HepG2 (cell line): Measurements from ENCODE around the gene UTS2R. TPM values are rescaled to one million over a fixed set of nuclear protein-coding genes. Genes with fewer than 3 reads are reported as not detected.

Experiments
- CBX5 ChIP-seq: sonication (generic); formaldehyde crosslinking; IDR thresholded peaks from 2 replicates; pipeline ENCODE4 v1.4.0; 2020; ENCODE audit warnings: missing genetic modification reagents, borderline replicate concordance
- HNF4A ChIP-seq: sonication (generic); formaldehyde crosslinking; IDR thresholded peaks from 2 replicates; pipeline ENCODE4 v1.4.0; 2020; ENCODE audit warnings: missing genetic modification reagents
- HOXD1 ChIP-seq: sonication (generic); formaldehyde crosslinking; IDR thresholded peaks from 2 replicates; pipeline ENCODE4 v1.5.0; 2020; ENCODE audit warnings: missing genetic modification reagents
- ZC3H13 ChIP-seq: sonication (generic); formaldehyde crosslinking; IDR thresholded peaks from 2 replicates; pipeline ENCODE4 v1.8.1; 2023; ENCODE audit warnings: mild to moderate bottlenecking, missing genetic modification reagents, moderate library complexity
- ZNF136 ChIP-seq: sonication (generic); formaldehyde crosslinking; IDR thresholded peaks from 2 replicates; pipeline ENCODE4 v1.8.1; 2022; ENCODE audit warnings: low read depth, mild to moderate bottlenecking, moderate library complexity, missing genetic modification reagents
- ZNF333 ChIP-seq: sonication (generic); formaldehyde crosslinking; IDR thresholded peaks from 2 replicates; pipeline ENCODE4 v1.4.0; 2020; ENCODE audit warnings: mild to moderate bottlenecking, missing genetic modification reagents, borderline replicate concordance
- ZNF749 ChIP-seq: sonication (generic); formaldehyde crosslinking; IDR thresholded peaks from 2 replicates; pipeline ENCODE4 v1.8.0; 2022; ENCODE audit warnings: mild to moderate bottlenecking, missing genetic modification reagents, moderate library complexity, borderline replicate concordance
- ZNF841 ChIP-seq: sonication (generic); formaldehyde crosslinking; IDR thresholded peaks from 2 replicates; pipeline ENCODE4 v1.8.1; 2023; ENCODE audit warnings: missing genetic modification reagents, borderline replicate concordance
- polyA plus RNA-seq, 8 experiments: library from polyadenylated mRNA; depleted of rRNA in 3 of 8; stranded (reverse) in 7 of 8; unstranded in 1 of 8; fragments of >200 nt; fragmentation: Illumina TruSeq in 4 of 8; extraction: Trizol in 4 of 8; gene quantifications; 2 replicates each; pipeline versions ENCODE4 v1.2.1 to v1.2.3, GENCODE V29; 2011 to 2016; ENCODE audit warnings: low read depth in 4 of 8, missing spikeins in 1 of 8, mixed read lengths in 1 of 8; ENCODE audit not compliant: insufficient read depth in 1 of 8
- total RNA-seq, 5 experiments: library from RNA; depleted of rRNA; stranded (reverse); fragments of >200 nt; fragmentation: Illumina TruSeq; extraction: Trizol; gene quantifications; 2 replicates each; pipeline ENCODE4 v1.2.3, GENCODE V29; 2016; ENCODE audit warnings: low read depth in 1 of 5
- TF ChIP-seq, protein P1 (sequence below): IDR thresholded peaks from 2 replicates; pipeline ENCODE4 v1.6.1; 2016; ENCODE audit warnings: mild to moderate bottlenecking
- TF ChIP-seq, protein P2 (sequence below): fragments of 450-650 bp; IDR thresholded peaks from 2 replicates; pipeline ENCODE4 v1.6.1; 2016
- TF ChIP-seq, protein P3 (sequence below): sonication (generic); formaldehyde crosslinking; IDR thresholded peaks from 2 replicates; pipeline ENCODE4 v1.4.0; 2020; ENCODE audit warnings: missing genetic modification reagents, borderline replicate concordance
- TF ChIP-seq, protein P4 (sequence below): sonication (generic); formaldehyde crosslinking; IDR thresholded peaks from 2 replicates; pipeline ENCODE4 v1.4.0; 2020; ENCODE audit warnings: missing genetic modification reagents, borderline replicate concordance
- TF ChIP-seq, protein P5 (sequence below), 2 experiments: sonication (generic) in 1 of 2; formaldehyde crosslinking in 1 of 2; IDR thresholded peaks; 2 replicates each; pipeline versions ENCODE4 v1.4.0 to v1.6.1; 2016 to 2020; ENCODE audit warnings: borderline replicate concordance in 1 of 2, low read depth in 1 of 2, mild to moderate bottlenecking in 1 of 2, missing genetic modification reagents in 1 of 2

The UTS2R gene
- total and polyA plus RNA-seq, 2 of the 13 experiments (the other 11 are each of a cell fraction or from before 2014, with no cell fraction given): 0.13 to 0.15 TPM

DNA sequence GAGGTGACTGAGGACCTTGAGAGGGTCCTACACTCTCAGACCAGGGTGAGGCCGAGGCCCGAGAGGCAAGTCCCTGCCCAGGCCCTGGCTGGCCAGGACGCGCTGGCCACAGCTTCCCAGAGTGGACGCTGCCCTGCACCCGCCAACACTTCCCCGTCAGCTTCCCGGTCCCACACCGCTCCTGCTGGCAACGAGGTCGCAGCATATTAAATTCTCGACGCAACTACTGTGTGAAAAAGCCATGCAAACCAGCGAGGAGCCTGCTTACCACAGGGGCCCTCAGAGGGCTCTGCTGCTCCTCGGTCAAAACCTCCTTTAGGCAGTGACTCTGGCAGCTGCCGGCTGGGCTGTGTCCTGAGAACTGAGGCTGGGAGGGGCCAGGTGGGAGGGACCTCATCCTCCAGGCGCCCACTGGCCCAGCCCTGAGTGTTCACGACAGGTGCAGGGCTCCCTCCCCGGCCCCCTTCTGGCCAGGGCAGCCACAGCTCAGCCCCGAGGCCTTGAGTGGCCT is 14.7 kb upstream of the UTS2R start (continued):
- TF ChIP-seq, protein P1, sequence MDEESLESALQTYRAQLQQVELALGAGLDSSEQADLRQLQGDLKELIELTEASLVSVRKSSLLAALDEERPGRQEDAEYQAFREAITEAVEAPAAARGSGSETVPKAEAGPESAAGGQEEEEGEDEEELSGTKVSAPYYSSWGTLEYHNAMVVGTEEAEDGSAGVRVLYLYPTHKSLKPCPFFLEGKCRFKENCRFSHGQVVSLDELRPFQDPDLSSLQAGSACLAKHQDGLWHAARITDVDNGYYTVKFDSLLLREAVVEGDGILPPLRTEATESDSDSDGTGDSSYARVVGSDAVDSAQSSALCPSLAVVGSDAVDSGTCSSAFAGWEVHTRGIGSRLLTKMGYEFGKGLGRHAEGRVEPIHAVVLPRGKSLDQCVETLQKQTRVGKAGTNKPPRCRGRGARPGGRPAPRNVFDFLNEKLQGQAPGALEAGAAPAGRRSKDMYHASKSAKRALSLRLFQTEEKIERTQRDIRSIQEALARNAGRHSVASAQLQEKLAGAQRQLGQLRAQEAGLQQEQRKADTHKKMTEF (CRISPR knock-in tag): no peak
- TF ChIP-seq, protein P2, sequence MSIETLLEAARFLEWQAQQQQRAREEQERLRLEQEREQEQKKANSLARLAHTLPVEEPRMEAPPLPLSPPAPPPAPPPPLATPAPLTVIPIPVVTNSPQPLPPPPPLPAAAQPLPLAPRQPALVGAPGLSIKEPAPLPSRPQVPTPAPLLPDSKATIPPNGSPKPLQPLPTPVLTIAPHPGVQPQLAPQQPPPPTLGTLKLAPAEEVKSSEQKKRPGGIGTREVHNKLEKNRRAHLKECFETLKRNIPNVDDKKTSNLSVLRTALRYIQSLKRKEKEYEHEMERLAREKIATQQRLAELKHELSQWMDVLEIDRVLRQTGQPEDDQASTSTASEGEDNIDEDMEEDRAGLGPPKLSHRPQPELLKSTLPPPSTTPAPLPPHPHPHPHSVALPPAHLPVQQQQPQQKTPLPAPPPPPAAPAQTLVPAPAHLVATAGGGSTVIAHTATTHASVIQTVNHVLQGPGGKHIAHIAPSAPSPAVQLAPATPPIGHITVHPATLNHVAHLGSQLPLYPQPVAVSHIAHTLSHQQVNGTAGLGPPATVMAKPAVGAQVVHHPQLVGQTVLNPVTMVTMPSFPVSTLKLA: no peak
- TF ChIP-seq HOXD1 (CRISPR knock-in tag): no peak
- no peak for TF ChIP-seq ZNF749 (CRISPR knock-in tag)
- TF ChIP-seq, protein P3, sequence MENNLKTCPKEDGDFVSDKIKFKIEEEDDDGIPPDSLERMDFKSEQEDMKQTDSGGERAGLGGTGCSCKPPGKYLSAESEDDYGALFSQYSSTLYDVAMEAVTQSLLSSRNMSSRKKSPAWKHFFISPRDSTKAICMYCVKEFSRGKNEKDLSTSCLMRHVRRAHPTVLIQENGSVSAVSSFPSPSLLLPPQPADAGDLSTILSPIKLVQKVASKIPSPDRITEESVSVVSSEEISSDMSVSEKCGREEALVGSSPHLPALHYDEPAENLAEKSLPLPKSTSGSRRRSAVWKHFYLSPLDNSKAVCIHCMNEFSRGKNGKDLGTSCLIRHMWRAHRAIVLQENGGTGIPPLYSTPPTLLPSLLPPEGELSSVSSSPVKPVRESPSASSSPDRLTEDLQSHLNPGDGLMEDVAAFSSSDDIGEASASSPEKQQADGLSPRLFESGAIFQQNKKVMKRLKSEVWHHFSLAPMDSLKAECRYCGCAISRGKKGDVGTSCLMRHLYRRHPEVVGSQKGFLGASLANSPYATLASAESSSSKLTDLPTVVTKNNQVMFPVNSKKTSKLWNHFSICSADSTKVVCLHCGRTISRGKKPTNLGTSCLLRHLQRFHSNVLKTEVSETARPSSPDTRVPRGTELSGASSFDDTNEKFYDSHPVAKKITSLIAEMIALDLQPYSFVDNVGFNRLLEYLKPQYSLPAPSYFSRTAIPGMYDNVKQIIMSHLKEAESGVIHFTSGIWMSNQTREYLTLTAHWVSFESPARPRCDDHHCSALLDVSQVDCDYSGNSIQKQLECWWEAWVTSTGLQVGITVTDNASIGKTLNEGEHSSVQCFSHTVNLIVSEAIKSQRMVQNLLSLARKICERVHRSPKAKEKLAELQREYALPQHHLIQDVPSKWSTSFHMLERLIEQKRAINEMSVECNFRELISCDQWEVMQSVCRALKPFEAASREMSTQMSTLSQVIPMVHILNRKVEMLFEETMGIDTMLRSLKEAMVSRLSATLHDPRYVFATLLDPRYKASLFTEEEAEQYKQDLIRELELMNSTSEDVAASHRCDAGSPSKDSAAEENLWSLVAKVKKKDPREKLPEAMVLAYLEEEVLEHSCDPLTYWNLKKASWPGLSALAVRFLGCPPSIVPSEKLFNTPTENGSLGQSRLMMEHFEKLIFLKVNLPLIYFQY: no peak
- TF ChIP-seq, protein P4, sequence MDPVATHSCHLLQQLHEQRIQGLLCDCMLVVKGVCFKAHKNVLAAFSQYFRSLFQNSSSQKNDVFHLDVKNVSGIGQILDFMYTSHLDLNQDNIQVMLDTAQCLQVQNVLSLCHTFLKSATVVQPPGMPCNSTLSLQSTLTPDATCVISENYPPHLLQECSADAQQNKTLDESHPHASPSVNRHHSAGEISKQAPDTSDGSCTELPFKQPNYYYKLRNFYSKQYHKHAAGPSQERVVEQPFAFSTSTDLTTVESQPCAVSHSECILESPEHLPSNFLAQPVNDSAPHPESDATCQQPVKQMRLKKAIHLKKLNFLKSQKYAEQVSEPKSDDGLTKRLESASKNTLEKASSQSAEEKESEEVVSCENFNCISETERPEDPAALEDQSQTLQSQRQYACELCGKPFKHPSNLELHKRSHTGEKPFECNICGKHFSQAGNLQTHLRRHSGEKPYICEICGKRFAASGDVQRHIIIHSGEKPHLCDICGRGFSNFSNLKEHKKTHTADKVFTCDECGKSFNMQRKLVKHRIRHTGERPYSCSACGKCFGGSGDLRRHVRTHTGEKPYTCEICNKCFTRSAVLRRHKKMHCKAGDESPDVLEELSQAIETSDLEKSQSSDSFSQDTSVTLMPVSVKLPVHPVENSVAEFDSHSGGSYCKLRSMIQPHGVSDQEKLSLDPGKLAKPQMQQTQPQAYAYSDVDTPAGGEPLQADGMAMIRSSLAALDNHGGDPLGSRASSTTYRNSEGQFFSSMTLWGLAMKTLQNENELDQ: no peak
- TF ChIP-seq ZNF136 (CRISPR knock-in tag): no peak
- no peak for TF ChIP-seq ZNF841
- TF ChIP-seq HNF4A (CRISPR knock-in tag): no peak
- TF ChIP-seq CBX5 (CRISPR knock-in tag): no peak
- no peak for TF ChIP-seq ZC3H13
- TF ChIP-seq, protein P5, sequence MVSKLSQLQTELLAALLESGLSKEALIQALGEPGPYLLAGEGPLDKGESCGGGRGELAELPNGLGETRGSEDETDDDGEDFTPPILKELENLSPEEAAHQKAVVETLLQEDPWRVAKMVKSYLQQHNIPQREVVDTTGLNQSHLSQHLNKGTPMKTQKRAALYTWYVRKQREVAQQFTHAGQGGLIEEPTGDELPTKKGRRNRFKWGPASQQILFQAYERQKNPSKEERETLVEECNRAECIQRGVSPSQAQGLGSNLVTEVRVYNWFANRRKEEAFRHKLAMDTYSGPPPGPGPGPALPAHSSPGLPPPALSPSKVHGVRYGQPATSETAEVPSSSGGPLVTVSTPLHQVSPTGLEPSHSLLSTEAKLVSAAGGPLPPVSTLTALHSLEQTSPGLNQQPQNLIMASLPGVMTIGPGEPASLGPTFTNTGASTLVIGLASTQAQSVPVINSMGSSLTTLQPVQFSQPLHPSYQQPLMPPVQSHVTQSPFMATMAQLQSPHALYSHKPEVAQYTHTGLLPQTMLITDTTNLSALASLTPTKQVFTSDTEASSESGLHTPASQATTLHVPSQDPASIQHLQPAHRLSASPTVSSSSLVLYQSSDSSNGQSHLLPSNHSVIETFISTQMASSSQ (IDR thresholded peaks at IDR 0.05; ENCODE audit: low read depth): no peak
- TF ChIP-seq, protein P5 (CRISPR knock-in tag; IDR thresholded peaks at IDR 0.05; ENCODE audit: borderline replicate concordance): 0 out of 2 replicates have a peak, but pooled peaks have one; percentile 22
- TF ChIP-seq ZNF333 (CRISPR knock-in tag): 0 out of 2 replicates have a peak, but pooled peaks have one; percentile 52
